ENCODE results near the gene JUN.

Gene JUN

GRCh38 chr1:58782178-58783089, 1.4 kb downstream of the JUN start:
- DNase-seq: peak; percentile 83

DNA sequence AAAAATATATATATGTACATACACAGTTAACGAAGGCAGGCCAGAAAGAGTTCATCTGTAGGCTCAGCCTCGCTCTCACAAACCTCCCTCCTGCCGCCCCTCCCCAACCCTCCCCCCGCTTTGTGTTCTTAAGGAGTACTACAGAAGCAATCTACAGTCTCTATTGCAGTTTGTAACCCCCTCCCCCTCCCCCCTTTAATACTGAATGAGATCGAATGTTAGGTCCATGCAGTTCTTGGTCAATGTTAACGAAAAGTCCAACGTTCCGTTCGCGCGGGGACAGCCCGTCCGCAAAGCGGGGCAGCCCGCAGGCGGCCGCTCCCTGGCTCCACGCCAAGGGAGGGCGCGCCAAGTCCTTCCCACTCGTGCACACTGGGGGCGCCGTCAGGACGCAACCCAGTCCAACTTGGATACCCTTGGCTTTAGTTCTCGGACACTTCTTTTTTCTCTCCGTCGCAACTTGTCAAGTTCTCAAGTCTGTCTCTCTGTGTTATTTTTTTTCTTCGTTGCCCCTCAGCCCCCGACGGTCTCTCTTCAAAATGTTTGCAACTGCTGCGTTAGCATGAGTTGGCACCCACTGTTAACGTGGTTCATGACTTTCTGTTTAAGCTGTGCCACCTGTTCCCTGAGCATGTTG, 2.2 kb downstream of the JUN start:
- DNase-seq: peak; percentile 77

DNA sequence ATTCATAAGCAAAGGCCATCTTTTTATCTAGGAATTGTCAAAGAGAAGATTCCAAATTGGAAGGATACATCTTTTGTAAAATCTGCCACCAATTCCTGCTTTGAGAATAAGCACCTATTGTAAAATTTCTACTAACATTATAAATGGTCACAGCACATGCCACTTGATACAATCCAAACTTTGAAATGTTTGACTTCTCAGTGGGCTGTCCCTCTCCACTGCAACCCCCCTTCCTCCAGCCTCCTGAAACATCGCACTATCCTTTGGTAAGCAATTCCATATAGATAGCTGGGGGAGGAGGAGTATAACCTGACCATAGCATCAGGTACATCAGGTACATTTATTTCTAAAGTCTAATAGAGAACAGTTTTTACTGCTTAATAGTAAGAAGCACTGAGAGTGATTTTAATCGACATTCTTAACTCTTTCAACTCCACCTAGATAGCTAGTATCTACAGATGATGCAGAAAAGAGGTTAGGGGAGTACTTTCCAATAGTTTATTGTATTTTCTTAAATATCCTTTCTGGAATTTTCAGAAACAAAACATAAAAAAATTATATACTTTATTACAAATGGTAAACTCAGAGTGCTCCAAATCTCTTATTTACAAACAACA, 2.9 kb downstream of the JUN start:
- DNase-seq: no peak

- no peak for DNase-seq
Observed at GRCh38 chr1:58780411-58780810, 3.4 kb downstream of the JUN start.

- DNase-seq: no peak
Observed at GRCh38 chr1:58779801-58780382, 4.0 kb downstream of the JUN start.

GRCh38 chr1:58779059-58779754, 4.6 kb downstream of the JUN start:
- no peak for DNase-seq

DNA sequence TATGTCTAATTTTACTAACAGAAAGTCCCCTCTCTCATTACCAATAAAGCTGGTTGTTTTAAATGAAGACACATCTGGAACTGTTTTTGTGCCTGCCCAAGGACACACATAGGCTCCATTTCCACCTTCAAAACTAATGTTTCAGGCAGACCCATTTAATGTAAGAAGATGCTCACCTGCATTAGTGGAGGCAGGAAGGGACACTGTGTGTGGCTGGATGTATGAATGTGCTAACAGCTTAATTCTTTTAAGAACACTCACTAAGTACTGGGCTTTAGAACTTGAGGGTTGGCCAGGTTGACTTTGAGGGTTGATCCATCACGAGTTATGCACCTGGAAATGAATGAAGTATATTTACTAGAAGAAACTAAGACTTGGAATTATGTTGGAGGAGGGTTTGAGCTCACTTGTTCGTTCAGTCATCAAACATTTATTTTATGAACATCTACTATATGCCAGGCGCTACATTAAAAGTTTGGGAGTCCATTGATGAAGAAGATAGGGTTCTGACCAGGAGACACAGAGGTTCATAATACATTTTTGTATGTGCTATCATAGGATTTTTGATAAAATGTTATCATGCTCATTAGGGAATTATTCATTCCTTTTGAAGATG, 5.4 kb downstream of the JUN start:
- no peak for DNase-seq

- DNase-seq: no peak
Observed at GRCh38 chr1:58774027-58774426, 9.8 kb downstream of the JUN start.

- no peak for DNase-seq
Observed at GRCh38 chr1:58773406-58773840, 10.4 kb downstream of the JUN start.

DNA sequence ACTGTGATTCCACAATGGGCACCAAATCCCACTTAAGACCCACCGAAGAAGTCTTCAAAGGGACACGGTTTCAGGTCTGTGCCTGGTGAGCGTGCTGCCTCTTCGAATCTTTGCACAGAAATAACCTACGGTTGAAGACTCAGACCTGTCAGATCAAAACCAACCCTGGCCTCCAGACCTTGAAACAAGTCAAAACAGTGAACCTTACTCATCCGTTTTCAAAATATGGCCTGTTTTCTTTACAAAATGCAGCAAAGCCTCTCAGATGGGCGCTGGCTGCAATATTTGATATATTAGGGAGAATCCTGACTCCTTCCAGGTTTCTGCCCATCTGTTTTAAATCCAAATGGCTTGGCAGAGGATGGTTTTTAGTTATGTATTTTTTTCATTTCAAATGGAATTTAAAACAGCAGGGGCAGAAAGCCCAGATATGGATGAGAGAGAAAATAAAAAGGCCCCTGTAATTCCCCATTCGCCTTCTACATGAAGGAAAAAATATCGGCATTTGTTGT, 14.0 kb downstream of the JUN start:
- no peak for DNase-seq

GRCh38 chr1:58768971-58769808, 14.7 kb downstream of the JUN start:
- peak; percentile 71 for DNase-seq

GRCh38 chr1:58768191-58768731, 15.6 kb downstream of the JUN start:
- DNase-seq: no peak

- no peak for DNase-seq
Observed at GRCh38 chr1:58767143-58767542, 16.7 kb downstream of the JUN start.

DNA sequence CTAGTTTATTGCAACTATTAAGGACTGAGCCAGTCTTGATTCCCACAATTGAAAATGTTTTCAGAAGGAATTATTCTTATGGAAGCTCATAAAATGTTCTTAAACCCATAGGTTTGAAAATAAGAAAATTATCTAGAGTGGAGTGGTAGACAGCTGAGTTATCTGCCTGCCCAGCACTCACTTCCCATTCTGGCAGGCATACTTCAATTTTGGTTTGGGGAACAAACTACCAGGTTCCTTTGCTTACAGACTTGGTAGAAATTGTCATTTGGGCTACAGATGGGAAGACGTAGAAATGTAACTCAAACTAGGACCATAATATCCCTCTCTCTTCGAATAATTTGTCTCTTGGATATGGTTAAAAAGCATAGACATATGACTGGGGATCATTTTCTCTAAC, 18.4 kb downstream of the JUN start:
- no peak for DNase-seq

DNA sequence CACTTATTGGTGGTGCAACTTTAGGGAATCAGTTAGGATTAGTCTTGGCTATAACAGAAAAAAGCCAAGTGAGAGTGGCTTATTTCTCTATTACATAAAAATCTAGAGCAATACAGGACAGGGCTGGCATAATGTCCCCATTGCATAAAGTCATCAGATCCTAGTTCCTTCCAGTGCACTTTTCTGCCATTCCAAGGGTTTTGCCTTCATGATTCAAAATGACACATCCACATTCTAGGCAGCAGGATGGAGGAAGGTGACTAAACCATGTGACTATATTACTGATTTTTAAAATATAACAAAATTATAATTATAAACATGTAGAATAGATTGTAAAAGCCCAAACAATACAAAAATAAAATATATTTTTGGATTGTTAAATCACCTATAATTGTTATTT, 18.8 kb downstream of the JUN start:
- DNase-seq: no peak

DNA sequence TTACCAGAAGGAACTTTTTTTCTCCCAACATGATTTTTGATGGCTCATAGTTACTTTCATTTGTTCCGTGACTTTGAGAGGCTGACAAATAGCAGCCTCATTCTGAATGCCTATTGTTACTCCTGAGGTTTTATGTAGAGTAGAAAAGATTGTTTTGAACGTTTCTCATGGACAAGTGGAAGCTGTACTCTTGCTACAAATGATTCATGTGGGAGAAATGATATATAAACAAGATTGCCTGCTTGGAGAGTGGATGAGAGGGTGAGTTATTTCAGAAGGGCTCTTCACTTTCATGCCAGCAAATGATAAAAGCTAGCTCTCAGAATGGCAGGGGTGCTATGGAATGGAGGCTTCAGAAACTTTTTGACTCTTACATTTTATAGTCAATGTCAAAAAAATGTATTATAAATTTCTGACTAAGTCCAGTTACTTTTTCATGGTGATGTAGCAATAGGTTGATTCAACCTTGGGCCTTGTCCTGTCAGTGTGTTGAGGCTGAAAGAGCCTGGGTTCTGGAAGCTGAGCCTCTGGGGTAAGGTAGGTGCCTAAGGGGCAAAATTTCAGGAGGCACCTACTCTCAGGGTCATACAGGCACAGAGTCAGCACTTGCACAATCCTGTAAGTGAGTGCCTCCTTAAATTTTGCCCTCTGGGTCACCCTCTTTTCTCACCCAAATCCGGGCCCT, 19.4 kb downstream of the JUN start:
- no peak for DNase-seq

- no peak for DNase-seq
Observed at GRCh38 chr1:58763214-58763613, 20.6 kb downstream of the JUN start.

- DNase-seq: no peak
Observed at GRCh38 chr1:58762806-58763205, 21.0 kb downstream of the JUN start.

- DNase-seq: peak; percentile 83
Observed at GRCh38 chr1:58755468-58755872, 28.4 kb downstream of the JUN start.
